ENCODE data around the gene NDUFV1.

DNA sequence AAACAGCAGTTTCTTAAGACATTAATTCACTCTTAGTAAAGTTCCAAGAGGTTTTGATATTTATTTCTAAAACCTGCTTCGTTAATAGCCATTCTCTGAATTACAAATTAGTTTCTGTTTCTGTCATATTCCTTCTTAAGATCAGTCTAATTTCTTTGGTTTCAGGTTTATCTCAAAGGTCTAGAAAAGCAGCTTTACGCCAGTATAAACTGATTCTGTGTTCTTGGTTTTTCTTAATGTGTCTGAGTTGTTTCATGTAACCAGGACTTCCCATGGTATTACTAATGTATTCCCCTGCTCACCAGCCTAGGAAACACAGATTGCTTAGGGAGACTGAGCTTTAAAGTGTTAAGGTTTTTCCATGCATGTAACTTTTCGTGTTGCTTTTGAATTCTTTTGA, 50.6 kb downstream of the NDUFV1 start:
- TF ChIP-seq ZNF565 (CRISPR knock-in tag; conservative IDR thresholded peaks at IDR 0.05; ENCODE audit: low read depth) (no peak), BACH2 (CRISPR knock-in tag; IDR thresholded peaks at IDR 0.05; ENCODE audit: borderline replicate concordance) (no peak), PPARA (CRISPR knock-in tag; IDR thresholded peaks at IDR 0.05; ENCODE audit: borderline replicate concordance) (no peak), GLIS3 (CRISPR knock-in tag; IDR thresholded peaks at IDR 0.05) (no peak), ZFP30 (CRISPR knock-in tag; IDR thresholded peaks at IDR 0.05) (no peak)
- TF ChIP-seq, protein P1, sequence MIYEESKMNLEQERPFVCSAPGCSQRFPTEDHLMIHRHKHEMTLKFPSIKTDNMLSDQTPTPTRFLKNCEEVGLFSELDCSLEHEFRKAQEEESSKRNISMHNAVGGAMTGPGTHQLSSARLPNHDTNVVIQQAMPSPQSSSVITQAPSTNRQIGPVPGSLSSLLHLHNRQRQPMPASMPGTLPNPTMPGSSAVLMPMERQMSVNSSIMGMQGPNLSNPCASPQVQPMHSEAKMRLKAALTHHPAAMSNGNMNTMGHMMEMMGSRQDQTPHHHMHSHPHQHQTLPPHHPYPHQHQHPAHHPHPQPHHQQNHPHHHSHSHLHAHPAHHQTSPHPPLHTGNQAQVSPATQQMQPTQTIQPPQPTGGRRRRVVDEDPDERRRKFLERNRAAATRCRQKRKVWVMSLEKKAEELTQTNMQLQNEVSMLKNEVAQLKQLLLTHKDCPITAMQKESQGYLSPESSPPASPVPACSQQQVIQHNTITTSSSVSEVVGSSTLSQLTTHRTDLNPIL (CRISPR knock-in tag; IDR thresholded peaks at IDR 0.05; ENCODE audit: low read depth), result no peak
- TF ChIP-seq, protein P2, sequence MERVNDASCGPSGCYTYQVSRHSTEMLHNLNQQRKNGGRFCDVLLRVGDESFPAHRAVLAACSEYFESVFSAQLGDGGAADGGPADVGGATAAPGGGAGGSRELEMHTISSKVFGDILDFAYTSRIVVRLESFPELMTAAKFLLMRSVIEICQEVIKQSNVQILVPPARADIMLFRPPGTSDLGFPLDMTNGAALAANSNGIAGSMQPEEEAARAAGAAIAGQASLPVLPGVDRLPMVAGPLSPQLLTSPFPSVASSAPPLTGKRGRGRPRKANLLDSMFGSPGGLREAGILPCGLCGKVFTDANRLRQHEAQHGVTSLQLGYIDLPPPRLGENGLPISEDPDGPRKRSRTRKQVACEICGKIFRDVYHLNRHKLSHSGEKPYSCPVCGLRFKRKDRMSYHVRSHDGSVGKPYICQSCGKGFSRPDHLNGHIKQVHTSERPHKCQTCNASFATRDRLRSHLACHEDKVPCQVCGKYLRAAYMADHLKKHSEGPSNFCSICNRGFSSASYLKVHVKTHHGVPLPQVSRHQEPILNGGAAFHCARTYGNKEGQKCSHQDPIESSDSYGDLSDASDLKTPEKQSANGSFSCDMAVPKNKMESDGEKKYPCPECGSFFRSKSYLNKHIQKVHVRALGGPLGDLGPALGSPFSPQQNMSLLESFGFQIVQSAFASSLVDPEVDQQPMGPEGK (CRISPR knock-in tag; IDR thresholded peaks at IDR 0.05; ENCODE audit: borderline replicate concordance), result no peak
